ENCODE data around the gene KIF13A.

KIF13A gene

DNA sequence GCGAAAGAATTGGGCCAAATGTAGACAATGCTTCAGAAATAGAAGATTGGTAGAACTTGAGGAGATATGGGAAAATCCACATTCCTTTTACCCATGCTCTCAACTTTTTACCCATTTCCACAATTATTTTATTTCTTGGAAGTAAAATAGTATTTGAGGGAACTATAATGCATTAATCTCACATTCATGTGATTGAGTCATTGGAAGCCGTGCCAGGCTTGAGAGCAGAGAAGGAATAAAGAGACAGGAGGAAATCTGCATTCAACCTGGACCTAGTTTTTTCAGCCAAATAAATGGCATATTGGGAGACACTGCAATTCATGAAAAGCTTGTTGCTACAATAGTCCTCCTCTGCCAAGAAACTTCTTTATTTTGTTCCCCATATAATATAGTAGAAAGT is 278.0 kb downstream of the KIF13A start:
- no peak overlapping the region for H3K27ac ChIP-seq
- TF ChIP-seq, protein P1, sequence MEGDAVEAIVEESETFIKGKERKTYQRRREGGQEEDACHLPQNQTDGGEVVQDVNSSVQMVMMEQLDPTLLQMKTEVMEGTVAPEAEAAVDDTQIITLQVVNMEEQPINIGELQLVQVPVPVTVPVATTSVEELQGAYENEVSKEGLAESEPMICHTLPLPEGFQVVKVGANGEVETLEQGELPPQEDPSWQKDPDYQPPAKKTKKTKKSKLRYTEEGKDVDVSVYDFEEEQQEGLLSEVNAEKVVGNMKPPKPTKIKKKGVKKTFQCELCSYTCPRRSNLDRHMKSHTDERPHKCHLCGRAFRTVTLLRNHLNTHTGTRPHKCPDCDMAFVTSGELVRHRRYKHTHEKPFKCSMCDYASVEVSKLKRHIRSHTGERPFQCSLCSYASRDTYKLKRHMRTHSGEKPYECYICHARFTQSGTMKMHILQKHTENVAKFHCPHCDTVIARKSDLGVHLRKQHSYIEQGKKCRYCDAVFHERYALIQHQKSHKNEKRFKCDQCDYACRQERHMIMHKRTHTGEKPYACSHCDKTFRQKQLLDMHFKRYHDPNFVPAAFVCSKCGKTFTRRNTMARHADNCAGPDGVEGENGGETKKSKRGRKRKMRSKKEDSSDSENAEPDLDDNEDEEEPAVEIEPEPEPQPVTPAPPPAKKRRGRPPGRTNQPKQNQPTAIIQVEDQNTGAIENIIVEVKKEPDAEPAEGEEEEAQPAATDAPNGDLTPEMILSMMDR (IDR thresholded peaks at IDR 0.05), result no peak
- TF ChIP-seq ZFX (IDR thresholded peaks at IDR 0.05; ENCODE audit: borderline replicate concordance), result no peak

Measured in 22Rv1 (cell line).